K562 (cell line): Measurements from ENCODE around the gene SIGLEC1. TPM values are rescaled to one million over a fixed set of nuclear protein-coding genes. Genes with fewer than 3 reads are reported as not detected.

Source experiments
- ATAC-seq: fragments of 200-7000 bp; cut with Tn5 transposase; 3 replicates; pipeline ENCODE4 v1.9.1; 2020; ENCODE audit warnings: moderate library complexity
- BruUV-seq: library from RNA; stranded (reverse); fragments of 400-500 nt; replicated peaks from 2 replicates; lab custom pipeline; 2021; lab: Mats Ljungman, UMichigan
- CTCF ChIA-PET: fragments of 300-600 bp; formaldehyde crosslinking; extraction: SDS; loops from one replicate; lab custom pipeline; 2021; ENCODE audit warnings: low intra/inter-chr PET ratio; lab: Yijun Ruan, JAX
- POLR2A ChIA-PET: fragments of 300-600, 350-650 bp; sonication (Branson Sonifier 250); formaldehyde crosslinking; extraction: SDS; loops from one replicate; lab custom pipeline; 2021; ENCODE audit warnings: antibody characterized with exemption, inconsistent platforms; lab: Yijun Ruan, JAX
- DNase-seq, 4 experiments: peaks; one replicate each; pipeline versions ENCODE4 v3.0.0 to v3.0.0-alpha.2; 2011 to 2018; ENCODE audit warnings: low spot score in 3 of 4, mixed read lengths in 3 of 4; ENCODE audit errors: extremely low read depth in 1 of 4
- FAIRE-seq: peaks from 2 replicates; lab custom pipeline; 2011; peaks lifted over from hg19 to GRCh38; lab: Jason Lieb, UNC
- H2AFZ ChIP-seq: 2 replicates; pipeline ENCODE4 v1.6.0; 2011; ENCODE audit warnings: low read depth, low read length, control low read depth, inconsistent platforms
- H3K27ac ChIP-seq: fragments of 200-600 bp; 3 replicates; pipeline ENCODE4 v1.8.0; 2011; ENCODE audit warnings: low read depth, mild to moderate bottlenecking, control low read depth, inconsistent platforms, low read length, moderate library complexity, mixed read lengths; ENCODE audit errors: extremely low read depth
- H3K27me3 ChIP-seq, 2 experiments: fragments of 300-600 bp in 1 of 2; 2 replicates in 1 of 2; 3 replicates in 1 of 2; pipeline versions ENCODE4 v1.6.0 to v1.8.0; 2011; ENCODE audit warnings: inconsistent platforms in 2 of 2, low read length in 2 of 2, mild to moderate bottlenecking in 1 of 2, mixed read lengths in 1 of 2, moderate library complexity in 1 of 2; ENCODE audit not compliant: control insufficient read depth in 2 of 2, insufficient read depth in 2 of 2
- H3K36me3 ChIP-seq: fragments of 300-600 bp; 3 replicates; pipeline ENCODE4 v1.8.0; 2011; ENCODE audit warnings: mild to moderate bottlenecking, low read length, inconsistent platforms; ENCODE audit not compliant: control insufficient read depth, insufficient read depth
- H3K4me1 ChIP-seq, 2 experiments: fragments of 200-600 bp in 1 of 2; replicated peaks in 1 of 2; 2 replicates in 1 of 2; 3 replicates in 1 of 2; pipeline versions ENCODE4 v1.5.1 to v1.8.0; 2011; ENCODE audit warnings: inconsistent platforms in 2 of 2, low read length in 2 of 2, mild to moderate bottlenecking in 1 of 2, mixed read lengths in 1 of 2, moderate library complexity in 1 of 2; ENCODE audit not compliant: control insufficient read depth in 2 of 2, insufficient read depth in 2 of 2
- H3K4me2 ChIP-seq: 2 replicates; pipeline ENCODE4 v1.6.1; 2011; ENCODE audit warnings: low read length, control low read depth, inconsistent platforms, mixed read lengths; ENCODE audit not compliant: insufficient read depth
- H3K4me3 ChIP-seq: fragments of 200-600 bp; sonication (generic), shearing (Covaris generic); 2 replicates; pipeline ENCODE4 v1.5.1; 2016; ENCODE audit warnings: control low read depth, inconsistent platforms
- H3K79me2 ChIP-seq: fragments of 200-600 bp; 3 replicates; pipeline ENCODE4 v1.8.0; 2011; ENCODE audit warnings: low read length, inconsistent platforms; ENCODE audit not compliant: control insufficient read depth, insufficient read depth
- H3K9ac ChIP-seq, 2 experiments: 2 replicates each; pipeline versions ENCODE4 v1.6.0 to v1.6.1; 2011; ENCODE audit warnings: low read depth in 2 of 2, low read length in 2 of 2, control low read depth in 1 of 2, inconsistent platforms in 1 of 2, mild to moderate bottlenecking in 1 of 2, mixed read lengths in 1 of 2; ENCODE audit not compliant: insufficient read depth in 1 of 2
- H3K9me1 ChIP-seq: one replicate; pipeline ENCODE4 v1.6.0; 2011; ENCODE audit warnings: inconsistent platforms, mild to moderate bottlenecking, low read length, moderate library complexity; ENCODE audit not compliant: control insufficient read depth, insufficient read depth
- H3K9me3 ChIP-seq: replicated peaks from 2 replicates; pipeline ENCODE4 v1.5.1; 2011; ENCODE audit warnings: low read depth, low read length, inconsistent platforms; ENCODE audit not compliant: control insufficient read depth, insufficient read depth
- H4K20me1 ChIP-seq: replicated peaks from 2 replicates; pipeline ENCODE4 v1.6.1; 2011; ENCODE audit warnings: low read length, inconsistent platforms, mixed read lengths; ENCODE audit not compliant: control insufficient read depth, insufficient read depth
- BDP1 ChIP-seq: IDR thresholded peaks from 3 replicates; pipeline ENCODE4 v1.6.1; 2011; ENCODE audit not compliant: insufficient read length, insufficient read depth
- FOXA1 ChIP-seq: fragments of 450-650 bp; IDR thresholded peaks from 2 replicates; pipeline ENCODE4 v1.6.1; 2016; ENCODE audit warnings: mild to moderate bottlenecking, borderline replicate concordance
- FOXO4 ChIP-seq: fragments of 450-650 bp; formaldehyde crosslinking; IDR thresholded peaks from 2 replicates; pipeline ENCODE4 v1.4.0; 2020; ENCODE audit warnings: mild to moderate bottlenecking, moderate library complexity
- HBP1 ChIP-seq: fragments of 450-650 bp; formaldehyde crosslinking; IDR thresholded peaks from 2 replicates; pipeline ENCODE4 v1.4.0; 2022; ENCODE audit warnings: missing genetic modification characterization
- HMG20B ChIP-seq: fragments of 250-450 bp; sonication (Bioruptor Pico); IDR thresholded peaks from 2 replicates; pipeline ENCODE4 v1.5.0; 2021; ENCODE audit warnings: mild to moderate bottlenecking
- RAD21 ChIP-seq, 2 experiments: fragments of 250-450 bp in 1 of 2; fragments of 450-650 bp in 1 of 2; sonication (Bioruptor Pico) in 1 of 2; formaldehyde crosslinking in 1 of 2; IDR thresholded peaks in 1 of 2; conservative IDR thresholded peaks in 1 of 2; 2 replicates each; pipeline versions ENCODE4 v1.4.0 to v1.8.0; 2020 to 2022; ENCODE audit warnings: mild to moderate bottlenecking in 2 of 2, moderate library complexity in 1 of 2
- RB1 ChIP-seq: fragments of 450-650 bp; IDR thresholded peaks from 2 replicates; pipeline ENCODE4 v1.6.1; 2017; ENCODE audit warnings: low read depth, mild to moderate bottlenecking
- RBM22 ChIP-seq: fragments of 200-400 bp; formaldehyde crosslinking; IDR thresholded peaks from 2 replicates; pipeline ENCODE4 v1.6.1; 2018; ENCODE audit warnings: low read length, low read depth; ENCODE audit not compliant: poor library complexity, severe bottlenecking
- SRSF7 ChIP-seq: fragments of 200-400 bp; formaldehyde crosslinking; optimal IDR thresholded peaks from 2 replicates; pipeline ENCODE3; 2017; ENCODE audit warnings: mild to moderate bottlenecking, low read depth, low read length
- TAL1 ChIP-seq: fragments of 450-650 bp; IDR thresholded peaks from 2 replicates; pipeline ENCODE4 v1.6.1; 2016; ENCODE audit warnings: mild to moderate bottlenecking
- TARDBP ChIP-seq: fragments of 450-650 bp; IDR thresholded peaks from 2 replicates; pipeline ENCODE4 v1.6.1; 2016
- XRCC5 ChIP-seq: fragments of 200-400 bp; formaldehyde crosslinking; IDR thresholded peaks from 2 replicates; pipeline ENCODE4 v1.6.1; 2017; ENCODE audit warnings: low read depth, mild to moderate bottlenecking, low read length
- ZNF12 ChIP-seq: sonication (generic); formaldehyde crosslinking; IDR thresholded peaks from 2 replicates; pipeline ENCODE4 v1.4.0; 2020; ENCODE audit warnings: mild to moderate bottlenecking, missing genetic modification reagents
- ZNF121 ChIP-seq: sonication (generic); formaldehyde crosslinking; conservative IDR thresholded peaks from 2 replicates; pipeline ENCODE4 v1.8.0; 2022; ENCODE audit warnings: missing genetic modification reagents
- ZNF507 ChIP-seq: conservative IDR thresholded peaks from 2 replicates; pipeline ENCODE4 v1.6.1; 2017; ENCODE audit warnings: missing genetic modification characterization, missing compliant biosample characterization
- ZNF57 ChIP-seq: fragments of 450-650 bp; formaldehyde crosslinking; IDR thresholded peaks from 2 replicates; pipeline ENCODE4 v1.4.0; 2020; ENCODE audit warnings: mild to moderate bottlenecking, moderate library complexity
- WGBS: fragments of 100-300 bp; shearing (Covaris generic); methylation state at CpG from one replicate; pipeline ENCODE4 v1.1.6; 2016; ENCODE audit warnings: low coverage, mixed read lengths; ENCODE audit not compliant: insufficient coverage; ENCODE audit errors: missing lambda C conversion rate; 5-methylcytosine and 5-hydroxymethylcytosine counted together
- in situ Hi-C: fragments of 300-500 bp; cut with MboI; formaldehyde crosslinking; loops from 4 replicates; pipeline ENCODE4 v1.15.0; 2018; ENCODE audit warnings: inconsistent platforms, mixed read lengths
- intact Hi-C: fragments of 100-400 bp; cut with micrococcal nuclease; formaldehyde crosslinking; loops from 2 replicates; pipeline ENCODE4 v1.14.2; 2022
- polyA plus RNA-seq, 8 experiments: library from polyadenylated mRNA; depleted of rRNA in 4 of 8; stranded (reverse) in 5 of 8; unstranded in 3 of 8; fragments of >200 nt; fragmentation: Nextera tagmentation in 2 of 8; fragmentation: Illumina TruSeq in 1 of 8; extraction: Ambion mirVana in 2 of 8; extraction: Trizol in 1 of 8; gene quantifications; 2 replicates each; pipeline versions ENCODE4 v1.2.1 to v1.2.3, GENCODE V29; 2011 to 2014; ENCODE audit warnings: inconsistent platforms in 1 of 8, missing spikeins in 1 of 8
- total RNA-seq, 7 experiments: library from RNA; depleted of rRNA in 6 of 7; stranded (reverse); fragments of >200 nt in 6 of 7; fragmentation: Illumina TruSeq in 2 of 7; extraction: Trizol in 2 of 7; gene quantifications; 2 replicates each; pipeline versions ENCODE4 v1.2.1 to v1.2.3, GENCODE V29; 2011 to 2021; ENCODE audit warnings: low replicate concordance in 1 of 7
- TF ChIP-seq, protein P1 (sequence below): fragments of 450-650 bp; formaldehyde crosslinking; IDR thresholded peaks from 2 replicates; pipeline ENCODE4 v1.4.0; 2020; ENCODE audit warnings: mild to moderate bottlenecking, moderate library complexity

The SIGLEC1 gene
- total and polyA plus RNA-seq, 9 of the 15 experiments (the other 6 are each of a cell fraction or from before 2014, with no cell fraction given), result 0.05 to 0.07 TPM; not detected in 7

DNA sequence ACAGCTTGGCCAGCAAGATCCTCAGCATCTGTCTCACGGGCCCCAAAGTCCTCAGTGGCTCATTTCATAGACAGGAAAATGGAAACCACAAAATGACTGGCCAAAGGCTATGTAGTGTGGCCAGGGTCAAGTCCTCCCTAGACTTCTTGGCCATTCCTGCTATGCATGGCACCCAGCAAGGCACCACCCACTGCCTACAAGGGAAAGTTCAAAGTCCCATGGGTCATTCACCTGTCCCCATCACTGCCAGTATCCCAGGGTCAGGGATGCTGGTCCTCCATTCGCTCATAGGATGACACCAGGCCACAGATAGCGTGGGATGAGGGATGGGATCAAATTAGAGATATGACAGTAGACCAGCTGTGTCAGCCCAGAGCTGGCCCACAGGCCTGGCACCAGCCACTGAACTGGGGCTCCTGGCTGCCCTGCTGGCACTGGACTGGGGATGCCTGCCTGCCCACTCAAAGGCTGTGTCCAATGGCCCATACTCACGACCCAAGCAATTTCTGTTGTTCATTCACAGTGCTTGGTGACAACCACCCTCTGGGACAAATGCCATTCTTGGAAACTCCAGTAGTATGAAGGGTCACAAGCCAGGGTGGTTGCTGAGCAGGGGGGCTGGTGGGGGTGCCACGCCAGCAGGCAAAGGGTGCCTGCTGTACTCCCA, 43.5 kb upstream of the SIGLEC1 start (continued):
- TF ChIP-seq, protein P1, sequence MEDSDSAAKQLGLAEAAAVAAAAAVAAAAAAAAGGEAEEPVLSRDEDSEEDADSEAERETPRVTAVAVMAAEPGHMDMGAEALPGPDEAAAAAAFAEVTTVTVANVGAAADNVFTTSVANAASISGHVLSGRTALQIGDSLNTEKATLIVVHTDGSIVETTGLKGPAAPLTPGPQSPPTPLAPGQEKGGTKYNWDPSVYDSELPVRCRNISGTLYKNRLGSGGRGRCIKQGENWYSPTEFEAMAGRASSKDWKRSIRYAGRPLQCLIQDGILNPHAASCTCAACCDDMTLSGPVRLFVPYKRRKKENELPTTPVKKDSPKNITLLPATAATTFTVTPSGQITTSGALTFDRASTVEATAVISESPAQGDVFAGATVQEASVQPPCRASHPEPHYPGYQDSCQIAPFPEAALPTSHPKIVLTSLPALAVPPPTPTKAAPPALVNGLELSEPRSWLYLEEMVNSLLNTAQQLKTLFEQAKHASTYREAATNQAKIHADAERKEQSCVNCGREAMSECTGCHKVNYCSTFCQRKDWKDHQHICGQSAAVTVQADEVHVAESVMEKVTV (CRISPR knock-in tag), result no peak
- TF ChIP-seq ZNF507 (tag) (no peak), HMG20B (CRISPR knock-in tag) (no peak), FOXA1 (no peak)
- TF ChIP-seq, all 486 proteins: peak for 0

DNA sequence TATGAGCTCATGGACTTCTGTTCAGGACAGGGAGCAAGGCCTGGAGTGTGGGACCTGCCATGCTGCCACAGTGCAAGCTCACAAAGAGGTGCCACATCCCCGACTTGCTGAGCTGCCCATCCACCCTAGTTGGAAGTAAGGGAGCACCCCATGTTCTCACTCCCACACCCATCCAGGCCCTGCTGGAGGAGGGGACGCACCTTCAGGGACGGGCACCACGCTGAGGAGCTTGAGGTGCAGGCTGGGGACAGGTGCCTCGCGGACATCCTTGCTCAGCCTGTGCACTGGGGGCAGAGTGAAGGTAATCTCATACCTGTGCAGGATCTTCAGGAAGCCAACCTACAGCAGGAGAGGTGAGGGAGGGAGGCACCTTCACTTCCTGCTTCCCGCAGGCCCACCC, 42.9 kb upstream of the SIGLEC1 start:
- H4K20me1 ChIP-seq, result no peaks in the 10 kb centered on the region
- peaks cover 0 to 18% of the 10 kb centered on the region in 2 experiments; a peak in 2 of 5 replicates for H3K4me1 ChIP-seq
- 93% methylated on average over 5 of the region's 7 CpGs for WGBS
- H3K79me2 ChIP-seq, result no peaks in the 10 kb centered on the region
- no peaks in the 10 kb centered on the region for H3K9me3 ChIP-seq
- no peak overlapping the region for H3K4me2 ChIP-seq
- H3K9me1 ChIP-seq, result peaks cover 2% of the 10 kb centered on the region
- FAIRE-seq, result no peak
- H2AFZ ChIP-seq, result no peak overlapping the region
- H3K27me3 ChIP-seq, result no peaks in the 10 kb centered on the region
- ChIA-PET POLR2A (interaction anchor here (1.2 kb wide), 1 partner anchor 18 kb away, joined by 4 read pairs; no protein-coding TSS in a partner anchor), CTCF (no interaction called here)
- H3K4me3 ChIP-seq, result no peak overlapping the region
- intact Hi-C loops (no loop called here), in situ Hi-C loops (no loop called here)
- DNase-seq, result no peak
- no peak for ATAC-seq
- peaks cover 55% of the 10 kb centered on the region; the same call in 2 of the 3 replicates for H3K36me3 ChIP-seq
- BruUV-seq, result no TSS peak
- no peak overlapping the region for H3K27ac ChIP-seq
- H3K9ac ChIP-seq, result no peak overlapping the region; a peak in 1 of 4 replicates
- TF ChIP-seq TARDBP (no peak), SRSF7 (no peak), FOXO4 (CRISPR knock-in tag) (no peak), RB1 (no peak), RBM22 (no peak), XRCC5 (no peak), BDP1 (no peak), TAL1 (no peak), ZNF57 (CRISPR knock-in tag) (no peak), HBP1 (CRISPR knock-in tag) (no peak), ZNF12 (CRISPR knock-in tag) (no peak), ZNF121 (CRISPR knock-in tag) (no peak), RAD21 (CRISPR knock-in tag; conservative IDR thresholded peaks at IDR 0.05 in 1 of 2, IDR thresholded peaks at IDR 0.05 in 1 of 2) (no peak)
